NCI-H2171 (cell line): ENCODE results near the gene PATE3.

Experiments
- DNase-seq: peaks from one replicate; lab custom pipeline; 2025; lab: John Stamatoyannopoulos, UW

Gene PATE3, protein sequence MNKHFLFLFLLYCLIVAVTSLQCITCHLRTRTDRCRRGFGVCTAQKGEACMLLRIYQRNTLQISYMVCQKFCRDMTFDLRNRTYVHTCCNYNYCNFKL

DNA sequence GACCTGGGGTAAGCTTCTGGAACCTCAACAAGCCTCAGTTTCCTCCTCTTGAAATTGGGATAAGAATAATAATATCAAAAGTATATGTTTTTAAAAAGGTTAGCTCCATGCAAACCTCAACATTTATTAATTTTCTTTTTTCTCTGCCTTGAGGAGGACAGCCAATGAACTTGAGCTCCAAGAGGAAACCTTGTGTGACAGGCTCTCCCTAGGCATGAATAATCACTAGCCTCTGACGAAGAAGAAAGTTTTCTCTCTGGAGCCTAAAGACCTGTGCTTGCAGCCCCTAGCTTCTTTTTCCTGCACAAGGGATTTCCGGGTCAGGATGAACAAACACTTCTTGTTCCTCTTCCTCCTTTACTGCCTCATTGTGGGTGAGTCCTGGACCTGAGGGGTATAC, at the start of gene PATE3:
PATE3 (plus strand) TSS at position 301 of the 400 bp plus-strand sequence; CDS start at position 326, 25 bp downstream.
- DNase-seq = no peak

DNA sequence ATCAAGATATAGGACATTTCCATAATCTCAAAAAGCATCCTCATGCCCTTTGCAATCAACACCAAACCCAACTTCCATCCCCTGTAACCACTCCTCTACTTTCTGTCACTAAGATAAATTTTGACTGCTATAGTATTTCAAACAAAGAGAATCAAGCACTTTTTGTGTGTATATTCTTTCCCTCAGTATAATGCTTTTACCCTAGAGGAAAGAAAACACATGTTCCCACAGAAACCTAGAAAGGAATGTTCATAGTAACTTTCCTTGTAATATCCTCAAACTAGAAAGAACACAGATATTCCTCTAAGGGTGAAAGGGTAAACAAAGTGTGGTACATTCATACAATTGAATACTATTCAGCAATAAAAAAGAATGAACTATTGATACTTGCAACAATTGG, 47.3 kb upstream of the PATE3 start:
- DNase-seq = no peak

DNA sequence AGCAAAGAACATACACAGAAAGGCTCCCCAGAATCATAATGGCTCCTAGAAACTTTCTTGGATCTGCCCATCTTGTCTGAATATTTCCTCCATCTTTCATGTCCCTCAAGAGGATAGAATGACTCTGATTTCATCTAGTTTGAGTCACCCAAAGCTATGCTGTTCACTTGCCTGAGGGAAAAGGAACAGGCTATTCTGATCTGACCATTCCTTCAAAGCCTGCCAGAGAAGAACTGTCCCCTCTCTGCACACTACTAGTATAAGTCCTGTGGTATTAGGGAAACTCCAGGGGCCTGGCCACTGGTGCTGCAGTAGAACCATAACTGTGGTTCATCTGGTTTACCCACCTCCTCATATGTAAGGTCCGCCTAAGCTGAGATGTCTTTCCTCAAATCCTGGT, 44.2 kb upstream of the PATE3 start:
- DNase-seq = no peak

- DNase-seq = no peak
Measured at GRCh38 chr11:125745979-125746378, 41.9 kb upstream of the PATE3 start, which contains the start of gene PATE1. TSS of gene PATE1 (plus strand) at chr11:125746279. CDS start at chr11:125746305, 26 bp downstream.

DNA sequence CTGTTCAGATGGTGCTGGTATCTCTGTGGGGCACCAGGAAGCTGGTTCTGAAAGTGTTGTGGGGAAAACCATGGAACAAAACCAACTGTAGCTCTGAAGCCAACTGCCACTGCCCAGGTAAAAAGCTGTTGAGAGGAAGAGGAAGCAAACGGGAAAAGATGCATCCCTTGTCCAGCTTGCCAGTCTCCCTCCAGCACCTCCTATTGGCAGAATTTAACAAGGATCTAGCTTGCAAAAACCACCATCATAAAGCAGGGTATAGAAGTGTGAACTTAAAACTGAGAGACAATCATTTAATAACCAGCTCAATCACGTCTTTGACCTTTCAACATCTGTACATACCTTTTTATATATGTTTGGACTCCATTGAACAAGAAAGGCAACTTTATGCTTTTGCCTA, 37.3 kb upstream of the PATE3 start:
- no peak for DNase-seq

- no peak for DNase-seq
Measured at GRCh38 chr11:125756050-125756449, 31.9 kb upstream of the PATE3 start.

- DNase-seq = no peak
Measured at GRCh38 chr11:125762445-125762844, 25.5 kb upstream of the PATE3 start.

DNA sequence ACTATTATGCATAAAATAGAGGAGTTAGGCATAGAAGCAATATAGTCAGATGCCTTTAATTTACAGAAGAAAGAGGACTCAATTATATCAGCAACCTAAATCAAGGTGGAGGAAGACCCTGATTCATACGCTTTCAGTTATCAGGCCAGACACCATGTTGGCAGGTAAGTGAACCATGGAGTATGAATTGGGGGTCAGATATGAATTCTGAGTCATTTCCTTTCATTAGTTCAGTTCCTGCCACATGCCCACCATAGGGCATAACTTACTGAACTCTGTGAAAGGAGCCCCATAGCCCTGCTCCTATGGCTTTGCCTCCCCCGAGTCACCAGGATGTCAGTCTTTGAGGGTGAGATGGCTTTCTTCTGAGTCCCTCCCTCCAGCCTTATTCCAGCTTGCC, 24.4 kb upstream of the PATE3 start:
- no peak for DNase-seq

DNA sequence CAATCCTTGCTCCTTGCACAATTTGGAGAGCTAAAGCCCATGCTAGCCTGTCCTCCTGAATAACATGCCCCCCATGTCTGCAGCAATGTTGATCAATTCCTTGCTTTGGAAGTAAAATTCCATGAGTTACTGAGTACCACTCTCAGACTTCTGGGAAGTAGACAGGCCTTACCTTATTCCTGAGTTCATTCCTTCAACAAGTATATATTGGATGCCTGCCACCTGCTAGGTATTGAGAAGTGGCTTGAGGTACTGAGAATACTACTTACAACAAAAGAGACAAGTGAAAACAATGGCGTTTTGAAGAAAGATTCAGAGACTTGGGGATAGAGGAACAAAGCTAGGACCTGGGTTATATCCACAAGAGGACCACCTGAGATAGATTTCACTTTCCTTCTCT, 21.7 kb upstream of the PATE3 start:
- DNase-seq = no peak

DNA sequence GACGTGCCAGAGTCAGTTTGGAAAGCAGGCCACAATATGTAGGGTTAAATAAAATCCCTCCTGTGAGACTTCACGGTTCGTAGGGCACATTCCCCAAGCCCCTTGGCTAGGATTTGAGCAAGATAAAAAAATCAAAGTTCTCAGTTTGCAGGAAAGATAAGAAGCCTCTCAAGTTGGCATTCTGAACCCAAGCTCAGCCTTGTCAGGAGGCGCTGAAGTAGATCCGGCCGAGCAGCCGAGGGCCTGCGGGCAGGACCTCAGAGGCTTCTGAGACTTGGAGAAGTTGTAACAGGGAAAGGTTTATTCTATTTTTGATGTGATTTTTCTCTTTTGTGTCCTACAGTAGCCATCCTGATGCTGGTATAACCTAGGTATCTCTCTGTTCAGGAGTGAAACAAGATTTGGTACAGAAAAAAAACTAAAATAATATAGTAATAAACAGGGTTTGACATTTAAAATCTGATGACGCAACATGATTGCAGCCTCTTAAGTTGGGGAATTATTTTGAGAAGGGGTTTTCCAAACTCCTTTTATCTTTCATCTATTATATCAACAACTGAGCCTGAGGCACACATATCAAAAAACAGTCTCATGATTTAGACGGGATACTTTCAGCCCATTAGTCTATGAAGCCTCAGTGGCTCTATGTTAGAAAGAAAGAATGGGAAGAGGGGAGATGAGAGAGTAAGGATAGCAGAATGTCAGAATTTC, 19.4 kb upstream of the PATE3 start:
- no peak for DNase-seq

DNA sequence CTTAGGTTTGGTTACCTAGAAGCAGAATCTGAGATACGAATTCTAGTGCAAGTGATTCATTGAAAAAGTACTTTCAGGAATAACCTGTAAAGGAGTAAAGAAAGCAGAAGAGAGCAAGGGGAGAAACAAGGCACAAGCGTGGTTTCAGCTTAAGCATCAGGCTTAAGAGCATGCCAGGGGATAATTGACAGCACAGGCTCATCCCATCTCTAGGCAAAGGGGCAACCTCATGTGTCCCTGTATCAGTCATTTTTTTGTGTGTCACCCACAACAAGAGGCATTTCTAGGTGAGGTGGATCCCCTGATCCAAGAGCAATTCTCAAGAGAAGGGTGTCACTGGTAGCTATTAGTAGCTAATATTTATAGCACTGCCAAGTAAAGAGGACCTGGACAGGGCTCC, 17.3 kb upstream of the PATE3 start:
- DNase-seq = no peak

DNA sequence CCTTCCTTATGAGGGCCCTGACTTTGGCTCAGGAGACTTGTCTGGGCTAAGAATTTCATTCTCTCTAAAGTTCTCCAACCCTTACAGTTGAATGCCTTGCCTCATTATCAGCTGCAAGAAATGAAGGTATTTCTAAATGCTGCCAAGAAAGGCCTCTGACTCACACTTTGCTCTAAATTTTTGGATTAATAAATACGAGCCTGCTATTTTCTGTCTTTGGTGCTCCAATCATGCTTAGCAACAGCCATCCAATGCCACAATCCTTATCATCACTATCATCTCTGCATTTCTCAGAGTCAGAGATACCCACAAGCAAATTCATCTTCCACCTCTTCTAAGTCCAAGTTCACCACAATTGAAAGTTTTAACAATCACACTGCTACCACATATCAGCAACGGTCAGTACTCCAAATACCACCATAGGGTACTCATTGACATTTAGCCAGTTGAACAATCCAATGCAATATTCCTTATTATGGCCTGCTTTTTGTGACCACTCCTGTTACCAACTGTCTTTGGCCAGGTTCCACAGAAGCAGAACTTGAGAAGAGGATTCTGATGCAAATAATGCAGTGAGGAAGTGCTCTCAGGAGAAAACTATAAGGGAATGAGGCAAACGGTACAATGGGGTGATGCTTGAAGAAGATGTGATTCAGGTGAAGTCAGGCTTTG, 15.0 kb upstream of the PATE3 start:
- no peak for DNase-seq

DNA sequence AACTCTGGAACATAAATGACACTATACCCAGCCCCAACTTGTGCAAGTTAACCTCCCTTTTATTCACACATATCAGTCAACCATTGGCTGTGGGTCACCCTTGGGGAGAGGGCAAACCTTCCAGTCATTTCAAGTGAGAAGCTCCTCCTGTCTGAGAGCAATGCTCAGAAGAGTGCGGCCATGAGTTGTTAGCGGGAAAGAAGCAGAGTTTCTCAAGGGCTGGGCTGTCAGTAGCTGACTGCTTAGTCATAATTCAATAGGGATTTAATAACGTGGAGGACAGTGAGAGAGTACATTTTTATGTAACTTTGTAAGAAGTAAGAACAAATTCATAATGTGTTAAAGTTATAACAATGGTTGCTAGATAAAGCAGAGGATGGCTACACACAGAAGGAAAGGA, 14.4 kb upstream of the PATE3 start:
- no peak for DNase-seq

- DNase-seq = no peak
Measured at GRCh38 chr11:125777309-125777708, 10.6 kb upstream of the PATE3 start.

DNA sequence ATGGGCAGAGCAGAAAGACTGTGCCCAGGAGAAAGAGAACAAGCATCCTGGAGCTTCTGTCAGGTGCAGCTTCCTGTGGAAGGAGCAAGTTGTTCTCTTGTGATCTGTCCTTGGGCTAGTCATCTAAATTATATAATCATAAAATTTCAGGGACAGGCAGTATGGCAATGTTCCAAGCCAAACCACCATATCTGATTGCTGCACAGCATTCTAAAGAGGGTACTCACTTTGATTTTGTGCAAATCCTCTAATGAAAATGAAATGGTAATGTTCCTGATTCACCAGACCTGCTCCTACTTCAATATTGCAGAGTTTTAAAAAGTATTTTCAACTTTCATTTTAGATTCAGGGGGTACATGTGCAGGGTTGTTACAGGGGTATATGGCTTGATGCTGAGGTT, 9.2 kb upstream of the PATE3 start, which contains the start of gene PATE2:
PATE2 (minus strand) TSS at position 101 of the 400 bp plus-strand sequence; CDS start at position 46, 55 bp downstream.
- DNase-seq = no peak

DNA sequence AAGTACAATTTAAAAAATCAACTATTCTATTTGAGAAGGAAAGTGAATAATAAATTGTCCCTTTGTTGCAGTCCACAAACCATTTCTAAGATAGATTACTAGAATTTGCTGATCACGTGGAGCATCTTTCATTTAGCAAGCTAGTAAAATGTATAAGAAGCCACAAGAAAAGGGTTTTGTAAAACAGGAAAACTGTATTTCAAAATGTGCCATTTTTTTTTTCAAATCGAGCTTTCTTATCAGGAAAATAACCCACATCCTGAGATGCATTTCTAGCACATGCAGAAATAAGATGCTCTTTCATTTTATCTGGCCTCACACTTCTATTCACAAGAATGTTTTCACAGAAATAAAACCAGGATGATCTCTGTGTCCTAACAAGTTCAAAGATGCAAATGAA, 3.2 kb upstream of the PATE3 start:
- DNase-seq = no peak

- DNase-seq = no peak
Measured at GRCh38 chr11:125790825-125791224, 2.9 kb downstream of the PATE3 start.

DNA sequence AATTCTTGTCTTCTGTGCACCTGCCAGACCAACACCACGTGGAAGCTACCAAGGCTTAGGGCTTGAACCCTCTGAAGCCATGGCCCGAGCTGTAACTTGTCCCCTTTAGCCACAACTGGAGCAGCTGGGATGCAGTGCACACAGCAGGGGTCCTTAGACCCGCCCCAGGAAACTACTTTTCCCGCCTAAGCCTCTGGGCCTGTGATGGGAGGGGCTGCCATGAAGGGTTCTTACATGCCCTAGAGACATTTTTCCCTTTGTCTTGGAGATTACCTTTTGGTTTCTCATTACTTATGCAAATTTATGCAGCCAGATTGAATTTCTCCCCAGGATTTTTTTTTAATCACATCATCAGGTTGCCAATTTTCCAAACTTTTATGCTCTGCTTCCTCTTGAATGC, 9.7 kb downstream of the PATE3 start:
- DNase-seq = no peak

- no peak for DNase-seq
Measured at GRCh38 chr11:125799808-125800207, 11.9 kb downstream of the PATE3 start.

DNA sequence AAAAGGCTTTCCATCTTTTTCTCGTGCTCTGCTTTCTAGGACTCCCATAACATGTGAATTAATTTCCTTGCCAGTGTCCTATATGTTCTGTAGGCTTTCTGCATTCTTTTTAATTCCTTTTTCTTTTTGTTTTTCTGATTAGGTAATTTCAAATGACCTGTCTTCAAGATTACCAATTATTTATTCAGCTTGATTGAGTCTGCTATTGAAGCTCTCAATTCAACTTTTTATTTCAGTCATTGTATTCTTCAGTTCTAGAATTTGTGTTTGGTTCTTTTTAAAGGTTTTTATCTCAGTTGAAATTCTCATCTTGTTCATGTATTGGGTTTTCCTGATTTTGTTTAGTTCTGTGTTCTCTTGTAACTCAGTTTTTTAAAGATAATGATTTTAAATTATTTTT, 14.5 kb downstream of the PATE3 start:
- DNase-seq = no peak

DNA sequence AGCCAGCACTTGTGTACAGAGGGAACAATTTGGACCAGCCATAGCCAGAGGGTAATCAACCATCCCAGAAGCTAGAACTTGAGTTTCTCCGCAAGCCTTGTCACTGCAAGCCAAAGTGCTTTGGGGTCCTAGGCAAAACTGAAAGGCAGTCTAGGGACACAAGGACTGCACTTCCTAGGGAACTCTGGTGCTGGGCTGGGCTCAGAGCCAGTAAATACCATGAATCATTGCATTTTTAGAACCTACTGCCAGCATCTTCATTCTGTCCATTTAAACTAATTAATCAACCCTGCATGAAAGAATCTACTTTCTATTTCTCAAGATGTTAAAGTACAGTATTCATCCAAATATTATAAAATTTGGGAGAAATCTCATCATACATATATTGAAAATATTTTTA, 20.0 kb downstream of the PATE3 start:
- DNase-seq = no peak

GRCh38 chr11:125833016-125833415, 45.1 kb downstream of the PATE3 start, which contains the start of gene PATE4:
TSS of gene PATE4 (plus strand) at chr11:125833316. CDS start at chr11:125833360, 44 bp downstream.
- DNase-seq = no peak

- no peak for DNase-seq
Measured at GRCh38 chr11:125835748-125836147, 47.8 kb downstream of the PATE3 start.
